Suprapubic skin (tissue), 4 donors: ENCODE results near the gene ZBTB21.

Experiments used
- POLR2A ChIP-seq, 2 donors: fragments of 450-650 bp; IDR thresholded peaks; one replicate each; pipeline ENCODE4 v1.6.1; 2017; ENCODE audit warnings: antibody characterized with exemption in 2 of 2, mild to moderate bottlenecking in 2 of 2, moderate library complexity in 2 of 2
- POLR2AphosphoS5 ChIP-seq, 3 donors: sonication (generic); formaldehyde crosslinking; IDR thresholded peaks; one replicate each; pipeline ENCODE4 v1.6.1; 2017; ENCODE audit warnings: antibody characterized with exemption in 3 of 3
- TF ChIP-seq, protein P1 (sequence below), 2 donors: fragments of 200-600 bp in 1 of 2; fragments of 450-650 bp in 1 of 2; sonication (generic) in 1 of 2; IDR thresholded peaks; one replicate each; pipeline ENCODE4 v1.5.1; 2016 to 2019; ENCODE audit warnings: antibody characterized with exemption in 2 of 2, mild to moderate bottlenecking in 1 of 2, moderate library complexity in 1 of 2

GRCh38 chr21:42025376-42026081 lies 15.4 kb upstream of the ZBTB21 start:
- TF ChIP-seq, protein P1, sequence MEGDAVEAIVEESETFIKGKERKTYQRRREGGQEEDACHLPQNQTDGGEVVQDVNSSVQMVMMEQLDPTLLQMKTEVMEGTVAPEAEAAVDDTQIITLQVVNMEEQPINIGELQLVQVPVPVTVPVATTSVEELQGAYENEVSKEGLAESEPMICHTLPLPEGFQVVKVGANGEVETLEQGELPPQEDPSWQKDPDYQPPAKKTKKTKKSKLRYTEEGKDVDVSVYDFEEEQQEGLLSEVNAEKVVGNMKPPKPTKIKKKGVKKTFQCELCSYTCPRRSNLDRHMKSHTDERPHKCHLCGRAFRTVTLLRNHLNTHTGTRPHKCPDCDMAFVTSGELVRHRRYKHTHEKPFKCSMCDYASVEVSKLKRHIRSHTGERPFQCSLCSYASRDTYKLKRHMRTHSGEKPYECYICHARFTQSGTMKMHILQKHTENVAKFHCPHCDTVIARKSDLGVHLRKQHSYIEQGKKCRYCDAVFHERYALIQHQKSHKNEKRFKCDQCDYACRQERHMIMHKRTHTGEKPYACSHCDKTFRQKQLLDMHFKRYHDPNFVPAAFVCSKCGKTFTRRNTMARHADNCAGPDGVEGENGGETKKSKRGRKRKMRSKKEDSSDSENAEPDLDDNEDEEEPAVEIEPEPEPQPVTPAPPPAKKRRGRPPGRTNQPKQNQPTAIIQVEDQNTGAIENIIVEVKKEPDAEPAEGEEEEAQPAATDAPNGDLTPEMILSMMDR (IDR thresholded peaks at IDR 0.05): no peak
- TF ChIP-seq POLR2A (IDR thresholded peaks at IDR 0.05): no peak
- TF ChIP-seq POLR2AphosphoS5 (IDR thresholded peaks at IDR 0.05): no peak
